Measurements from ENCODE around the gene EPX.
"Not testable (repeated sequence)": the region's sequence is repeated elsewhere in the genome, so short reads cannot be mapped to it uniquely, and the experiment has no call there.

EPX gene, protein sequence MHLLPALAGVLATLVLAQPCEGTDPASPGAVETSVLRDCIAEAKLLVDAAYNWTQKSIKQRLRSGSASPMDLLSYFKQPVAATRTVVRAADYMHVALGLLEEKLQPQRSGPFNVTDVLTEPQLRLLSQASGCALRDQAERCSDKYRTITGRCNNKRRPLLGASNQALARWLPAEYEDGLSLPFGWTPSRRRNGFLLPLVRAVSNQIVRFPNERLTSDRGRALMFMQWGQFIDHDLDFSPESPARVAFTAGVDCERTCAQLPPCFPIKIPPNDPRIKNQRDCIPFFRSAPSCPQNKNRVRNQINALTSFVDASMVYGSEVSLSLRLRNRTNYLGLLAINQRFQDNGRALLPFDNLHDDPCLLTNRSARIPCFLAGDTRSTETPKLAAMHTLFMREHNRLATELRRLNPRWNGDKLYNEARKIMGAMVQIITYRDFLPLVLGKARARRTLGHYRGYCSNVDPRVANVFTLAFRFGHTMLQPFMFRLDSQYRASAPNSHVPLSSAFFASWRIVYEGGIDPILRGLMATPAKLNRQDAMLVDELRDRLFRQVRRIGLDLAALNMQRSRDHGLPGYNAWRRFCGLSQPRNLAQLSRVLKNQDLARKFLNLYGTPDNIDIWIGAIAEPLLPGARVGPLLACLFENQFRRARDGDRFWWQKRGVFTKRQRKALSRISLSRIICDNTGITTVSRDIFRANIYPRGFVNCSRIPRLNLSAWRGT

DNA sequence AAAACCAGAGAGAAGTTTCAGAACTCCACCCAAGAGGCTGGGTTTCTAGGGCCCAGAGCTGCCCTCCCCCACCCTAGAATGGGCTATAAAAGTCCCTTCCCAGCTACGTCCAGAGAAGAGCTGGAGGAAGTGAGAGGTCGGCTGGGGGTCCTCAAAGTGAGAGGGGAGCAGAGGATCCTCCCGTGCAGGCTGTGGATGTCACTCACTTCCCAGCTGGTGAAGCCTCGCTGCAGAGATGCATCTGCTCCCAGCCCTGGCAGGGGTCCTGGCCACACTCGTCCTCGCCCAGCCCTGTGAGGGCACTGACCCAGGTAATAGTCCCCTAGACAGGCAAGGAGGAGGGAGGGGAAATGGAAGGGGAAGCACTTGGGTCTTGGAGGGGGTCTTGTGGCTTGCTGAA is at the start of gene EPX:
TSS of gene EPX (plus strand) at position 115 of the 400 bp plus-strand sequence. CDS start at position 236, 121 bp downstream.
- Histone ChIP-seq H3K4me1 (ENCODE audit: control insufficient read depth, insufficient read depth, low read length) (no peaks in the 10 kb centered on the region), H3K9ac (ENCODE audit: low read length) (no peak within 1 kb of the TSS), H3K27me3 (ENCODE audit: control insufficient read depth, insufficient read depth, low read length) (peaks cover 20% of the 10 kb centered on the region), H3K4me3 (ENCODE audit: low read length) (no peak within 1 kb of the TSS), H3K9me3 (ENCODE audit: control insufficient read depth, low read length) (no peaks in the 10 kb centered on the region), H3K36me3 (ENCODE audit: control insufficient read depth, insufficient read depth, low read length) (no peaks in the 10 kb centered on the region)

DNA sequence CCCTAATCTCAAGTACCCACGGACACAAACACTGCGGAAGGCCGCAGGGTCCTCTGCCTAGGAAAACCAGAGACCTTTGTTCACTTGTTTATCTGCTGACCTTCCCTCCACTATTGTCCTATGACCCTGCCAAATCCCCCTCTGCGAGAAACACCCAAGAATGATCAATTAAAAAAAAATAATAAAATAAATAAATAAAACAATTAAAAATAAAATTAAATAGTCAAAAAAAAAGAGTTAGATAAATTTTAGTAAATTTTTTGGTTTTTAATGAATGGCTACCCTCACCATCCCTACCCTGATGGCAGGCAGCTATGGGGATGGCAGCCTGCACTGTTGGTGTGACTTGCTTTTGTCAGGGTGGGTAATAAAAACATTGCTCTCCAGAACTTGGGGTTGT is 49.2 kb upstream of the EPX start:
- not testable (repeated sequence) for H3K9me3 ChIP-seq (ENCODE audit: control insufficient read depth, low read length); H3K27me3 ChIP-seq (ENCODE audit: control insufficient read depth, insufficient read depth, low read length); H3K36me3 ChIP-seq (ENCODE audit: control insufficient read depth, insufficient read depth, low read length); H3K4me1 ChIP-seq (ENCODE audit: control insufficient read depth, insufficient read depth, low read length); H3K4me3 ChIP-seq (ENCODE audit: low read length); H3K9ac ChIP-seq (ENCODE audit: low read length)

DNA sequence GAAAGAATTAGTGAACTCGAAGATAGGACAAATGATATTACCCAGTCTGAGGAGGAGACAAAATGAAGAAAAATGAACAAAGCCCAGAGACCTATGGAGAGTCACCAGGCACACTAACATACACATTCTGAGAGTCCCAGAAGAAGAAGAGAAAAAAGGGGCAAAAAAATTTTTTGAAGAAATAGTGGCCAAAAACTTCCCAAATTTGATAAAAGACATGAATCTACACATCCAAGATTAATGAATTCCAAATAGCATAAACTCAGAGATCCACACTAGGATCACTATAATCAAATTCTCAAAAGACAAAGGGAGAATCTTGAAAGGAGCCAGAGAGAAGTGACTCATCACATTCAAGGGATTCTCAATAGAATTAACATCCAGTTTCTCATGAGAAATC is 47.7 kb upstream of the EPX start:
- Histone ChIP-seq H3K4me1 (ENCODE audit: control insufficient read depth, insufficient read depth, low read length) (no peaks in the 10 kb centered on the region), H3K27me3 (ENCODE audit: control insufficient read depth, insufficient read depth, low read length) (no peaks in the 10 kb centered on the region), H3K9ac (ENCODE audit: low read length) (no peak overlapping the region), H3K9me3 (ENCODE audit: control insufficient read depth, low read length) (no peaks in the 10 kb centered on the region), H3K36me3 (ENCODE audit: control insufficient read depth, insufficient read depth, low read length) (no peaks in the 10 kb centered on the region), H3K4me3 (ENCODE audit: low read length) (no peak overlapping the region)

DNA sequence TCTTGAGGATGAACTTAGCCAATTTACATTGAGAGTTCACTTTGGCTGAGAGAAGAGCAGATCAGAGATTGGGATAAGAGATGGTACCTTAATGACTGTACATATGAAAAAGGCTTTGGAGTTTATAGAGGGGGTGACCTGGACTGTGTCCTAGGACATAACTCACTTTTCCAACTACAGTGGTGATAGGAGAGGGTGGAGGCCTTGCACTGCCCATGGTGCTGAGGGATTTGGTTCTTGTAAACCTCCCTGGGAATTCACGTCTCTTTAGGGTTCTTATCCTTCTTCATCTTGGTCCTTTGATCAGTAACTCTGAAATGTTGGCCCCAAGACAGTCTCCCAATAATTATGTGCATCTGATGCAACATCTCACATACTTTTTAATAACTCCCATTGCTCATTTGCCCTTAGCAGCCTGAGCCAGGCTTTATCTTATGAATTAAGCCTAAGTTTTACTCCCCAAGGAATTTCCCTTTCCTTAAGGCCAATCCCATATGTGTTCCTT is 44.5 kb upstream of the EPX start, which contains the start of gene OR4D1:
TSS of gene OR4D1 (plus strand) at position 455 of the 505 bp plus-strand sequence. CDS start 6,770 bp downstream, outside the sequence.
- Histone ChIP-seq H3K4me3 (ENCODE audit: low read length) (no peak within 1 kb of the TSS), H3K9ac (ENCODE audit: low read length) (no peak within 1 kb of the TSS), H3K4me1 (ENCODE audit: control insufficient read depth, insufficient read depth, low read length) (no peaks in the 10 kb centered on the region), H3K36me3 (ENCODE audit: control insufficient read depth, insufficient read depth, low read length) (no peaks in the 10 kb centered on the region), H3K9me3 (ENCODE audit: control insufficient read depth, low read length) (no peaks in the 10 kb centered on the region), H3K27me3 (ENCODE audit: control insufficient read depth, insufficient read depth, low read length) (peaks cover 4% of the 10 kb centered on the region)

DNA sequence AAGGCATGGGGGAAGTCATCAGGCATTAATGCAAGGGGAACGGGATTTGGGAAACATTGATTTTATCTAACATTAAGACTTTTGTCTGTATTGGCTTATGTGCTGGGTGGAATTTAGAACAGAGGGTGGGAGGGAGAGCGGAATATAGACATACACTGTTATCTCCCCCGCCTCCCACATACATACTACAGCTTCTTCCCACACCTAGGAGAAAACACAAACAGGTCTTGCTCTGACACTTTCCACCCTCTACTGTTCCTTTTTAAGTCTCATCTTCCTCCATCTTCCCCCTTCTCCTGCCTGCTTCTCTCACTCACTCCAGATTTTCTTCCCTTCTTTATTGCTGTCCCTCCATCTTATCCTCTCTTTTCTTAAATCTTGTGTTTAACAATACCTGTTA is 43.9 kb upstream of the EPX start:
- Histone ChIP-seq H3K27me3 (ENCODE audit: control insufficient read depth, insufficient read depth, low read length) (peaks cover 4% of the 10 kb centered on the region), H3K4me1 (ENCODE audit: control insufficient read depth, insufficient read depth, low read length) (no peaks in the 10 kb centered on the region), H3K36me3 (ENCODE audit: control insufficient read depth, insufficient read depth, low read length) (no peaks in the 10 kb centered on the region), H3K9ac (ENCODE audit: low read length) (no peak overlapping the region), H3K4me3 (ENCODE audit: low read length) (no peak overlapping the region), H3K9me3 (ENCODE audit: control insufficient read depth, low read length) (no peaks in the 10 kb centered on the region)

DNA sequence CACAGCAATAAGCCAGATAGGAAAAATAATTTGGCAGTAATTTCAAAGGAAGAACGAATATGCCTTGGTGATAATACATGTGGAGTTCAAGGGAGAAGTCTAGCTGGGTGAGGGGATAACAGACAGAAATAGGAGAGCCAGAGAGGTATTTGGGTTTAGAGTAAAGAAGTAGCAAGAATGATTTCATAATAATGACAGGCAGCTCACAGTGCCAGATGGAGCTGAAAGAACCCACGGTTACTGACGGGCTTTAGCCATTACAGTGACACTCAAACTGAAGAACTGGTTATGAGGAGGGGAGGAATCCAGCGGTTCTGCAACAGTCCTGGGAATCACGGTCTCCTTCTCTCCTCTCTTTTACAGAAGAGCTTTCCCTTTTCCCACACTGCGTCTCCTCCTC is 42.1 kb upstream of the EPX start:
- no peak overlapping the region for H3K4me3 ChIP-seq (ENCODE audit: low read length)
- H3K9me3 ChIP-seq (ENCODE audit: control insufficient read depth, low read length) = no peaks in the 10 kb centered on the region
- no peaks in the 10 kb centered on the region for H3K36me3 ChIP-seq (ENCODE audit: control insufficient read depth, insufficient read depth, low read length)
- H3K27me3 ChIP-seq (ENCODE audit: control insufficient read depth, insufficient read depth, low read length) = peaks cover 9% of the 10 kb centered on the region
- no peak overlapping the region for H3K9ac ChIP-seq (ENCODE audit: low read length)
- H3K4me1 ChIP-seq (ENCODE audit: control insufficient read depth, insufficient read depth, low read length) = no peaks in the 10 kb centered on the region

DNA sequence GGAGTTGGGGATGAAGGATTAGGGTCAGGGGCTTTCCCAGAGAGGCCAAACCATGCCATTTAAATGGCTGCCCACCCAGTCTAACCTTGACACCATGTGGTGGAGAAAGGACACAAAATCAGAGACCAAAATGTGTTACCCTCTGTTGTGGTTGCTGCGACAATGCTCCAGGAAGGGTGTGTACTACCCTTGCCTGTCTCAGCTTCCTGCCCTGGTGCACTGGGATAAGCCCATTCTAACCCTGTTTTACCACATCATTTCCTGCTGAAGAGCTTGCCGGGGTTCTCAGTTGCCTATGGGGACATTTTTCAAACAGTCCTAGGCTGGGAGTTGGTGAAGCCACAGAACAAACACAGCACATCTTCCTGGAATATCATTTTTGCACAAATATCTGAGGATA is 39.5 kb upstream of the EPX start:
- Histone ChIP-seq H3K36me3 (ENCODE audit: control insufficient read depth, insufficient read depth, low read length) (no peaks in the 10 kb centered on the region), H3K27me3 (ENCODE audit: control insufficient read depth, insufficient read depth, low read length) (peaks cover 32% of the 10 kb centered on the region), H3K9me3 (ENCODE audit: control insufficient read depth, low read length) (no peaks in the 10 kb centered on the region), H3K4me3 (ENCODE audit: low read length) (no peak overlapping the region), H3K4me1 (ENCODE audit: control insufficient read depth, insufficient read depth, low read length) (peaks cover 6% of the 10 kb centered on the region), H3K9ac (ENCODE audit: low read length) (no peak overlapping the region)

DNA sequence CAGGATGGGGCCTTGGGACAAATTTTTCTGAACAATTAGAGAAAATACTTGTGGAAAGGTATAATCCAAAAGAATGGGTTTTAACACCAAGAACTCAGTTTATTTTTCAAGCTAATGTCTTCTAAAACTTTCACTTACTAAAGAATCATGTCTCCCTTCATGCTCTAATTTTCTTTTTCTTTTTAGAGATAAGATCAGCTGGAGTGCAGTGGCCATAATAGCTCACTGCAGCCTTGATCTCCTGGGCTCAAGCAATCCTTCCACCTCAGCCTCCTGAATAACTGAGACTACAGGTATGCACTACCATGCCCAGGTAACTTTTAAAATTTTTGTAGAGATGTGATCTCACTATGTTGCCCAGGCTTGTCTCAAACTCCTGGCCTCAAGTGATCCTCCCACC is 38.9 kb upstream of the EPX start:
- Histone ChIP-seq H3K9ac (ENCODE audit: low read length) (no peak overlapping the region), H3K27me3 (ENCODE audit: control insufficient read depth, insufficient read depth, low read length) (peaks cover 32% of the 10 kb centered on the region), H3K9me3 (ENCODE audit: control insufficient read depth, low read length) (no peaks in the 10 kb centered on the region), H3K4me3 (ENCODE audit: low read length) (no peak overlapping the region), H3K36me3 (ENCODE audit: control insufficient read depth, insufficient read depth, low read length) (no peaks in the 10 kb centered on the region), H3K4me1 (ENCODE audit: control insufficient read depth, insufficient read depth, low read length) (peaks cover 6% of the 10 kb centered on the region)

DNA sequence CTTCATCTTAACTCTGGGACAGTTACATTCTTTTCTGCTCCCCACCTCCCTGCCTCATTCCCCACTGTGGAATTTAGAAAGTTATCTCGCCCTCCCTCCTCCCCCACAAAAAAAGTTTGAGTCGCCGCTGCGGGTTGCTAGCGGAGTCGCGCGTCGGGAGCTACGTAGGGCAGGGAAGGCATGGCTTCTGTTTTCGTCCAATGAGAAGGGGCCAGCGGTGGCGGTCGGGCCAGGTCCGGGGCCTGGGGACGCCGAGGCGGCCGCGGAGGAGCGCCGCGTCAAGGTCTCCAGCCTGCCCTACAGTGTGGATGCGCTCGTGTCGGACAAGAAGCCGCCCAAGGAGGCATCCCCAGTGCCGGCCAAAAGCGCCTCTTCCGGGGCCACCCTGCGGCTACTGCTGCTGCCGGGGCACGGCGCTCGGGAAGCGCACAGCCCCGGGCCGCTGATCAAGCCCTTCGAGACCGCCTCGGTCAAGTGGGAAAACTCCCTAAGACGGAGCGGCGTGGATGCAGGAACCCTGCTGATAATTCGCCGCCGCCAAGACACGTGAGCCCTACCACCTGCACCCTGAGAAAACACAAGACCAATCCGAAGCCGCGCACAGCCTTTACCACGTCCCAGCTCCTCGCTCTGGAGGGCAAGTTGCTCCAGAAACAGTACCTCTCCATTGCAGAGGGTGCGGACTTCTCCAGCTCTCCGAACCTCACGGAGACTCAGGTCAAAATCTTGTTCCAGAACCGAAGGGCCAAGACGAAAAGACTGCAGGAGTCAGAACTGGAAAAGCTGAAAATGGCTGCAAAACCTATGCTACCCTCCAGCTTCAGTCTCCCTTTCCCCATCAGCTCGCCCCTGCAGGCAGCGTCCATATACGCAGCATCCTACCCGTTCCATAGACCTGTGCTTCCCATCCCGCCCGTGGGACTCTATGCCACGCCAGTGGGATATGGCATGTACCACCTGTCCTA is 35.4 kb upstream of the EPX start:
- Histone ChIP-seq H3K36me3 (ENCODE audit: control insufficient read depth, insufficient read depth, low read length) (no peaks in the 10 kb centered on the region), H3K27me3 (ENCODE audit: control insufficient read depth, insufficient read depth, low read length) (peaks cover 35% of the 10 kb centered on the region), H3K4me3 (ENCODE audit: low read length) (no peak overlapping the region), H3K9ac (ENCODE audit: low read length) (no peak overlapping the region), H3K4me1 (ENCODE audit: control insufficient read depth, insufficient read depth, low read length) (peaks cover 6% of the 10 kb centered on the region), H3K9me3 (ENCODE audit: control insufficient read depth, low read length) (no peaks in the 10 kb centered on the region)

DNA sequence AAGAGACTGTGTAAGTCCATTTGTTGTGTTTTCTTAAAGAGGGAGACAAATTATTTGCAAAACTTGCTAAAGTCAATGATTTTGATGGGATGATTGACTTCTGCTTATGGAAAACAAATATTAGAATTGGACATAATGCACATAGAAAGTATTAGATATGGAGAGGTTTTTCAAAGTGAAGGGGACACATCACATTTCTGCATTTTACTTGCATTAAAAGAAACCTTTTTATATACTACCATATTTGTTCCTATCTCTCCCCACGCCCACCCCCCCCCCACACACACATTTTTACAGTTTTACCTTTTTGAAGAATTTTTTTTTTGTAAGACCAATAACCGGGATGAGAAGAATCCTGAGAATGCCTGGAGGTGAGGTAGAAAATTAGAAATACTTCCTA is 34.3 kb upstream of the EPX start:
- no peaks in the 10 kb centered on the region for H3K36me3 ChIP-seq (ENCODE audit: control insufficient read depth, insufficient read depth, low read length)
- no peak overlapping the region for H3K9ac ChIP-seq (ENCODE audit: low read length)
- H3K27me3 ChIP-seq (ENCODE audit: control insufficient read depth, insufficient read depth, low read length) = peaks cover 35% of the 10 kb centered on the region
- no peaks in the 10 kb centered on the region for H3K9me3 ChIP-seq (ENCODE audit: control insufficient read depth, low read length)
- no peak overlapping the region for H3K4me3 ChIP-seq (ENCODE audit: low read length)
- peaks cover 6% of the 10 kb centered on the region for H3K4me1 ChIP-seq (ENCODE audit: control insufficient read depth, insufficient read depth, low read length)

DNA sequence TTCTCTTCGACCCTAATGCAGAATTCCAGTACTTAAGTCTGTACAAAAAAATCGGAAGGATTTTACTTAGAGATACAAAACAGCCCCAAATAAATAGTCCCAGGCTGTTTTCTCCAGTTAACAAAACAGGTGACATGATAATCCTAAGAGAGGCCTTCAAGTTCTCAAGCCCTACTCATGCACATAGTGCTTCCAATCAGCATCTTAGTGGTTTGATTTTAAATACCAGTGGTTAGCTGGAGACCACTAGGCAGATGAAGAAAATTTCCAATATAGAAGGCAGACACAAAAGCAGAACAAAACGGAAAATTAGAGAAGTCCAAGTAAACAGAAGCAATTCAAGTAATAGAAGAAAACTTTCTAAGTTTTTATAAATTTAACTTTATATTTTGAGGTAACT is 31.0 kb upstream of the EPX start:
- H3K36me3 ChIP-seq (ENCODE audit: control insufficient read depth, insufficient read depth, low read length) = no peaks in the 10 kb centered on the region
- H3K4me1 ChIP-seq (ENCODE audit: control insufficient read depth, insufficient read depth, low read length) = peaks cover 6% of the 10 kb centered on the region
- no peak overlapping the region for H3K4me3 ChIP-seq (ENCODE audit: low read length)
- H3K9ac ChIP-seq (ENCODE audit: low read length) = no peak overlapping the region
- no peaks in the 10 kb centered on the region for H3K9me3 ChIP-seq (ENCODE audit: control insufficient read depth, low read length)
- H3K27me3 ChIP-seq (ENCODE audit: control insufficient read depth, insufficient read depth, low read length) = peaks cover 19% of the 10 kb centered on the region
